Endothelial cell of umbilical vein (primary cell): ENCODE data around the gene PRKAR1B. TPM values are rescaled to one million over a fixed set of nuclear protein-coding genes. Genes with fewer than 3 reads are reported as not detected.

Source experiments
- BruUV-seq: library from RNA; stranded (reverse); fragments of 400-500 nt; replicated peaks from 2 replicates; lab custom pipeline; 2021; lab: Mats Ljungman, UMichigan
- CTCF ChIA-PET: fragments of 300-600, 350-600 bp; sonication (Branson Sonifier 250); formaldehyde crosslinking; loops from one replicate; lab custom pipeline; 2021; ENCODE audit warnings: antibody characterized with exemption, inconsistent platforms; lab: Charles Lee
- POLR2A ChIA-PET: fragments of 300-600, 350-600 bp; sonication (Branson Sonifier 250); formaldehyde crosslinking; loops from one replicate; lab custom pipeline; 2021; ENCODE audit warnings: antibody characterized with exemption, inconsistent platforms; lab: Charles Lee
- DNase-seq: peaks from one replicate; pipeline ENCODE4 v3.0.0-alpha.2; 2011; ENCODE audit warnings: low read depth, low spot score
- FAIRE-seq: peaks from 2 replicates; lab custom pipeline; 2011; peaks lifted over from hg19 to GRCh38; lab: Jason Lieb, UNC
- H2AFZ ChIP-seq: 2 replicates; pipeline ENCODE4 v1.6.0; 2012; ENCODE audit warnings: low read depth, low read length, control low read depth, inconsistent platforms
- H3K27ac ChIP-seq: 2 replicates; pipeline ENCODE4 v1.5.1; 2011; ENCODE audit warnings: low read depth, mild to moderate bottlenecking, control low read depth, low read length, moderate library complexity; ENCODE audit not compliant: insufficient read depth
- H3K27me3 ChIP-seq, 2 experiments: 2 replicates each; pipeline versions ENCODE4 v1.6.0 to v1.6.1; 2011; ENCODE audit warnings: low read length in 2 of 2, mixed read lengths in 1 of 2; ENCODE audit not compliant: control insufficient read depth in 2 of 2, insufficient read depth in 2 of 2
- H3K36me3 ChIP-seq, 2 experiments: 2 replicates in 1 of 2; 3 replicates in 1 of 2; pipeline ENCODE4 v1.5.1; 2011; ENCODE audit warnings: low read length in 2 of 2, mild to moderate bottlenecking in 1 of 2, moderate library complexity in 1 of 2; ENCODE audit not compliant: control insufficient read depth in 2 of 2, insufficient read depth in 2 of 2; ENCODE audit errors: extremely low read depth in 1 of 2
- H3K4me1 ChIP-seq: 3 replicates; pipeline ENCODE4 v1.5.1; 2011; ENCODE audit warnings: mild to moderate bottlenecking, low read length; ENCODE audit not compliant: control insufficient read depth, insufficient read depth; ENCODE audit errors: extremely low read depth
- H3K4me2 ChIP-seq: 2 replicates; pipeline ENCODE4 v1.6.1; 2011; ENCODE audit warnings: low read length, control low read depth, mixed read lengths; ENCODE audit not compliant: insufficient read depth
- H3K4me3 ChIP-seq, 3 experiments: fragments of 200-600 bp in 1 of 3; sonication (generic), shearing (Covaris generic) in 1 of 3; replicated peaks in 1 of 3; 2 replicates each; pipeline ENCODE4 v1.5.1; 2011 to 2016; ENCODE audit warnings: control low read depth in 3 of 3, low read length in 3 of 3, mild to moderate bottlenecking in 2 of 3, inconsistent platforms in 1 of 3, low read depth in 1 of 3, moderate library complexity in 1 of 3; ENCODE audit not compliant: insufficient read depth in 1 of 3
- H3K79me2 ChIP-seq: 2 replicates; pipeline ENCODE4 v1.6.0; 2012; ENCODE audit warnings: low read length, inconsistent platforms; ENCODE audit not compliant: control insufficient read depth, insufficient read depth
- H3K9ac ChIP-seq: replicated peaks from 2 replicates; pipeline ENCODE3; 2011; ENCODE audit warnings: low read length, control low read depth; ENCODE audit not compliant: insufficient read depth; ENCODE audit errors: extremely low read depth
- H3K9me1 ChIP-seq: replicated peaks from 3 replicates; pipeline ENCODE4 v1.6.0; 2011; ENCODE audit warnings: mild to moderate bottlenecking, low read length; ENCODE audit not compliant: control insufficient read depth, insufficient read depth; ENCODE audit errors: extremely low read depth
- H3K9me3 ChIP-seq: replicated peaks from 2 replicates; pipeline ENCODE4 v1.5.1; 2012; ENCODE audit warnings: low read length, inconsistent platforms; ENCODE audit not compliant: control insufficient read depth, insufficient read depth
- H4K20me1 ChIP-seq: replicated peaks from 2 replicates; pipeline ENCODE3; 2011; ENCODE audit warnings: mild to moderate bottlenecking, low read length; ENCODE audit not compliant: control insufficient read depth, insufficient read depth; ENCODE audit errors: extremely low read depth
- EZH2 ChIP-seq: IDR thresholded peaks from 2 replicates; pipeline ENCODE4 v1.6.1; 2012; ENCODE audit warnings: borderline replicate concordance, low read depth, mild to moderate bottlenecking, moderate library complexity, low read length, inconsistent platforms; ENCODE audit not compliant: severe bottlenecking
- FOS ChIP-seq: IDR thresholded peaks from 2 replicates; pipeline ENCODE4 v1.6.1; 2011; ENCODE audit warnings: mild to moderate bottlenecking, low read length, moderate library complexity, borderline replicate concordance; ENCODE audit not compliant: insufficient read depth
- GATA2 ChIP-seq: IDR thresholded peaks from 2 replicates; pipeline ENCODE4 v1.7.0; 2011; ENCODE audit warnings: low read depth, mild to moderate bottlenecking, moderate library complexity, mixed read lengths, low read length; ENCODE audit not compliant: insufficient read length, insufficient read depth
- JUN ChIP-seq: IDR thresholded peaks from 2 replicates; pipeline ENCODE4 v1.6.1; 2011; ENCODE audit warnings: borderline replicate concordance, low read depth; ENCODE audit not compliant: insufficient read length, insufficient read depth
- MYC ChIP-seq: IDR thresholded peaks from one replicate; pipeline ENCODE4 v1.6.1; 2011; ENCODE audit warnings: mild to moderate bottlenecking, low read depth, low read length
- POLR2A ChIP-seq: IDR thresholded peaks from 2 replicates; pipeline ENCODE4 v1.6.1; 2012; ENCODE audit warnings: low read depth, mild to moderate bottlenecking, control low read depth, low read length
- POLR2AphosphoS5 ChIP-seq: IDR thresholded peaks from 2 replicates; pipeline ENCODE4 v1.6.1; 2012; ENCODE audit warnings: low read depth, mild to moderate bottlenecking, control low read depth, low read length, moderate library complexity; ENCODE audit not compliant: insufficient read depth
- dilution Hi-C: fragments of 300-500 bp; cut with MboI; formaldehyde crosslinking; loops from one replicate; pipeline ENCODE4 v1.15.0; 2019; ENCODE audit warnings: low sequenced_read_pairs; ENCODE audit not compliant: extremely low pct_ligation_motif_present
- intact Hi-C: fragments of 100-400 bp; cut with micrococcal nuclease; formaldehyde crosslinking; loops from one replicate; pipeline ENCODE4 v1.10.0; 2022
- polyA plus RNA-seq, 4 experiments: library from polyadenylated mRNA; depleted of rRNA in 3 of 4; stranded (reverse) in 3 of 4; unstranded in 1 of 4; fragments of >200 nt; gene quantifications; 2 replicates each; pipeline versions ENCODE4 v1.2.1 to v1.2.3, GENCODE V29; 2011 to 2012; ENCODE audit warnings: missing spikeins in 1 of 4
- total RNA-seq: library from RNA; stranded (reverse); gene quantifications from 2 replicates; pipeline ENCODE4 v1.2.3, GENCODE V29; 2021
- TF ChIP-seq, protein P1 (sequence below): IDR thresholded peaks from 2 replicates; pipeline ENCODE4 v1.6.1; 2011; ENCODE audit not compliant: insufficient read depth, insufficient read length
- TF ChIP-seq, protein P2 (sequence below), 2 donors: IDR thresholded peaks; 1 replicate in 1 of 2; 2 replicates in 1 of 2; pipeline ENCODE4 v1.5.1; 2011; ENCODE audit warnings: low read length in 2 of 2, mild to moderate bottlenecking in 2 of 2, moderate library complexity in 2 of 2, control low read depth in 1 of 2, inconsistent platforms in 1 of 2, low read depth in 1 of 2; ENCODE audit not compliant: insufficient read depth in 1 of 2; ENCODE audit errors: extremely low read depth in 1 of 2

Gene PRKAR1B
- total and polyA plus RNA-seq, 2 donors (not counting 3 experiments of a cell fraction or from before 2014, with no cell fraction given), result 15.4 to 29.2 TPM

DNA sequence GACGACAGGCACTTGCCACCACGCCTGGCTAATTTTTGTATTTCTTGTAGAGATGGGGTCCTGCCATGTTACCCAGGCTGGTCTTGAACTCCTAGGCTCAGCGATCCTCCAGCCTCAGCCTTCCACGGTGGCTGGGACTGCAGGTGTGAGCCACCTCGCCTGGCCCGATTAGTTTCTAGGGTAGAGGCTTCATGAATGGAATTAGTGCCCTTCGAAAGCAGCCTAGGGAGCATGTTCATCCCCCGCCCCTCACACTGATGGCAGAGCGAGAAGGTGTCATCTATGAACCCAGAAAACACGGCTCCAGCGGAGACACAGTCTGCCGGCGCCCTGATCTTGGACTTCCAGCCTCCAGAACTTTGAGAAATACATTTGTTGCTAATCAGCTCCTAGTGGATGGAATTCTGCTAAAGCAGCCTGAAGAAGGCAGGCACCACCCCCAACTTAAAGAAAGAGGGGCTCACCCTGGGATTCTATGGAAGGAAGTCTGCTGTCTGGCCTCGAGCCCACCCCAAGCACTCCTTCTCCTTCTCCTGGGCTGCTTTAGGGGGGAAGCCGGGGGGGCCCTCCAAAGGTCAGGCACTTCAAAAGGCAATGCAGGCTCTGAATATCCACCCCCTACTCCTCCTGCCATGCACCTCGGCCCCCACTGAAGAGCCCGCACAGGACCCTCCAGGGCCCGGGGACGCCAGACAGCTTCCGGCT, 217.5 kb downstream of the PRKAR1B start:
- Histone ChIP-seq H3K4me3 (no peak overlapping the region), H2AFZ (no peak overlapping the region), H3K36me3 (peaks cover 5 to 7% of the 10 kb centered on the region in 2 experiments), H4K20me1 (no peaks in the 10 kb centered on the region), H3K9me3 (no peaks in the 10 kb centered on the region), H3K79me2 (peaks cover 52% of the 10 kb centered on the region), H3K4me1 (peaks cover 16% of the 10 kb centered on the region), H3K9me1 (no peaks in the 10 kb centered on the region), H3K27ac (no peak overlapping the region), H3K9ac (no peak overlapping the region), H3K4me2 (no peak overlapping the region), H3K27me3 (no peaks in the 10 kb centered on the region)
- TF ChIP-seq JUN, result no peak
- TF ChIP-seq, protein P1, sequence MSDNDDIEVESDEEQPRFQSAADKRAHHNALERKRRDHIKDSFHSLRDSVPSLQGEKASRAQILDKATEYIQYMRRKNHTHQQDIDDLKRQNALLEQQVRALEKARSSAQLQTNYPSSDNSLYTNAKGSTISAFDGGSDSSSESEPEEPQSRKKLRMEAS, result no peak
- TF ChIP-seq MYC, result no peak
- TF ChIP-seq POLR2AphosphoS5, result no peak
- no peak for TF ChIP-seq FOS
- TF ChIP-seq, protein P2, sequence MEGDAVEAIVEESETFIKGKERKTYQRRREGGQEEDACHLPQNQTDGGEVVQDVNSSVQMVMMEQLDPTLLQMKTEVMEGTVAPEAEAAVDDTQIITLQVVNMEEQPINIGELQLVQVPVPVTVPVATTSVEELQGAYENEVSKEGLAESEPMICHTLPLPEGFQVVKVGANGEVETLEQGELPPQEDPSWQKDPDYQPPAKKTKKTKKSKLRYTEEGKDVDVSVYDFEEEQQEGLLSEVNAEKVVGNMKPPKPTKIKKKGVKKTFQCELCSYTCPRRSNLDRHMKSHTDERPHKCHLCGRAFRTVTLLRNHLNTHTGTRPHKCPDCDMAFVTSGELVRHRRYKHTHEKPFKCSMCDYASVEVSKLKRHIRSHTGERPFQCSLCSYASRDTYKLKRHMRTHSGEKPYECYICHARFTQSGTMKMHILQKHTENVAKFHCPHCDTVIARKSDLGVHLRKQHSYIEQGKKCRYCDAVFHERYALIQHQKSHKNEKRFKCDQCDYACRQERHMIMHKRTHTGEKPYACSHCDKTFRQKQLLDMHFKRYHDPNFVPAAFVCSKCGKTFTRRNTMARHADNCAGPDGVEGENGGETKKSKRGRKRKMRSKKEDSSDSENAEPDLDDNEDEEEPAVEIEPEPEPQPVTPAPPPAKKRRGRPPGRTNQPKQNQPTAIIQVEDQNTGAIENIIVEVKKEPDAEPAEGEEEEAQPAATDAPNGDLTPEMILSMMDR (IDR thresholded peaks at IDR 0.05; ENCODE audit: extremely low read depth in 1 of 2, insufficient read depth in 1 of 2, low read depth in 1 of 2, low read length in 2 of 2), result no peak
- no peak for TF ChIP-seq EZH2
- TF ChIP-seq GATA2, result no peak
- no peak for TF ChIP-seq POLR2A
- BruUV-seq, result no TSS peak
- ChIA-PET CTCF (no interaction called here), POLR2A (no interaction called here)
- FAIRE-seq (no peak), DNase-seq (no peak)
- intact Hi-C loops, result no loop called here
- dilution Hi-C loops, result no loop called here
